ENCODE results near the gene FAM180B.

GRCh38 chr11:47615249-47615648 lies 28.8 kb downstream of the FAM180B start:
- TF ChIP-seq, protein P1, sequence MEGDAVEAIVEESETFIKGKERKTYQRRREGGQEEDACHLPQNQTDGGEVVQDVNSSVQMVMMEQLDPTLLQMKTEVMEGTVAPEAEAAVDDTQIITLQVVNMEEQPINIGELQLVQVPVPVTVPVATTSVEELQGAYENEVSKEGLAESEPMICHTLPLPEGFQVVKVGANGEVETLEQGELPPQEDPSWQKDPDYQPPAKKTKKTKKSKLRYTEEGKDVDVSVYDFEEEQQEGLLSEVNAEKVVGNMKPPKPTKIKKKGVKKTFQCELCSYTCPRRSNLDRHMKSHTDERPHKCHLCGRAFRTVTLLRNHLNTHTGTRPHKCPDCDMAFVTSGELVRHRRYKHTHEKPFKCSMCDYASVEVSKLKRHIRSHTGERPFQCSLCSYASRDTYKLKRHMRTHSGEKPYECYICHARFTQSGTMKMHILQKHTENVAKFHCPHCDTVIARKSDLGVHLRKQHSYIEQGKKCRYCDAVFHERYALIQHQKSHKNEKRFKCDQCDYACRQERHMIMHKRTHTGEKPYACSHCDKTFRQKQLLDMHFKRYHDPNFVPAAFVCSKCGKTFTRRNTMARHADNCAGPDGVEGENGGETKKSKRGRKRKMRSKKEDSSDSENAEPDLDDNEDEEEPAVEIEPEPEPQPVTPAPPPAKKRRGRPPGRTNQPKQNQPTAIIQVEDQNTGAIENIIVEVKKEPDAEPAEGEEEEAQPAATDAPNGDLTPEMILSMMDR (IDR thresholded peaks at IDR 0.05 in 2 of 3, conservative IDR thresholded peaks at IDR 0.05 in 1 of 3; ENCODE audit: control insufficient read depth in 2 of 3, extremely low read depth in 1 of 3, insufficient read depth in 1 of 3, low read depth in 3 of 3, low read length in 3 of 3): no peak
- no peak for TF ChIP-seq JUND (IDR thresholded peaks at IDR 0.05; ENCODE audit: low read depth, low read length)
- TF ChIP-seq RELA (IDR thresholded peaks at IDR 0.05; ENCODE audit: borderline replicate concordance, partially characterized antibody): no peak
- TF ChIP-seq SIX5 (IDR thresholded peaks at IDR 0.05; ENCODE audit: low read depth, low read length, severe bottlenecking): no peak
- TF ChIP-seq, protein P2, sequence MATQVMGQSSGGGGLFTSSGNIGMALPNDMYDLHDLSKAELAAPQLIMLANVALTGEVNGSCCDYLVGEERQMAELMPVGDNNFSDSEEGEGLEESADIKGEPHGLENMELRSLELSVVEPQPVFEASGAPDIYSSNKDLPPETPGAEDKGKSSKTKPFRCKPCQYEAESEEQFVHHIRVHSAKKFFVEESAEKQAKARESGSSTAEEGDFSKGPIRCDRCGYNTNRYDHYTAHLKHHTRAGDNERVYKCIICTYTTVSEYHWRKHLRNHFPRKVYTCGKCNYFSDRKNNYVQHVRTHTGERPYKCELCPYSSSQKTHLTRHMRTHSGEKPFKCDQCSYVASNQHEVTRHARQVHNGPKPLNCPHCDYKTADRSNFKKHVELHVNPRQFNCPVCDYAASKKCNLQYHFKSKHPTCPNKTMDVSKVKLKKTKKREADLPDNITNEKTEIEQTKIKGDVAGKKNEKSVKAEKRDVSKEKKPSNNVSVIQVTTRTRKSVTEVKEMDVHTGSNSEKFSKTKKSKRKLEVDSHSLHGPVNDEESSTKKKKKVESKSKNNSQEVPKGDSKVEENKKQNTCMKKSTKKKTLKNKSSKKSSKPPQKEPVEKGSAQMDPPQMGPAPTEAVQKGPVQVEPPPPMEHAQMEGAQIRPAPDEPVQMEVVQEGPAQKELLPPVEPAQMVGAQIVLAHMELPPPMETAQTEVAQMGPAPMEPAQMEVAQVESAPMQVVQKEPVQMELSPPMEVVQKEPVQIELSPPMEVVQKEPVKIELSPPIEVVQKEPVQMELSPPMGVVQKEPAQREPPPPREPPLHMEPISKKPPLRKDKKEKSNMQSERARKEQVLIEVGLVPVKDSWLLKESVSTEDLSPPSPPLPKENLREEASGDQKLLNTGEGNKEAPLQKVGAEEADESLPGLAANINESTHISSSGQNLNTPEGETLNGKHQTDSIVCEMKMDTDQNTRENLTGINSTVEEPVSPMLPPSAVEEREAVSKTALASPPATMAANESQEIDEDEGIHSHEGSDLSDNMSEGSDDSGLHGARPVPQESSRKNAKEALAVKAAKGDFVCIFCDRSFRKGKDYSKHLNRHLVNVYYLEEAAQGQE (IDR thresholded peaks at IDR 0.05; ENCODE audit: low read depth, low read length): no peak
- TF ChIP-seq ASH2L (IDR thresholded peaks at IDR 0.05; ENCODE audit: borderline replicate concordance, low read depth): no peak
- TF ChIP-seq TAF1 (IDR thresholded peaks at IDR 0.05; ENCODE audit: borderline replicate concordance, low read depth, low read length): no peak
- no peak for TF ChIP-seq SMAD1 (IDR thresholded peaks at IDR 0.05; ENCODE audit: low read depth, partially characterized antibody)
- no peak for TF ChIP-seq EZH2 (IDR thresholded peaks at IDR 0.05; ENCODE audit: borderline replicate concordance, control insufficient read depth, low read depth, low read length)
- TF ChIP-seq CEBPZ (IDR thresholded peaks at IDR 0.05; ENCODE audit: low read depth, low read length): no peak
- no peak for TF ChIP-seq BHLHE40 (IDR thresholded peaks at IDR 0.05; ENCODE audit: borderline replicate concordance in 1 of 2, low read depth in 2 of 2, low read length in 1 of 2)
- TF ChIP-seq ZSCAN29 (IDR thresholded peaks at IDR 0.05): no peak
- no peak for TF ChIP-seq RAD21 (IDR thresholded peaks at IDR 0.05; ENCODE audit: insufficient read depth, low read depth, low read length)
- TF ChIP-seq MTA3 (IDR thresholded peaks at IDR 0.05; ENCODE audit: borderline replicate concordance, low read length): no peak

Data from GM12878 (cell line).